GM19455 (cell line): ENCODE data around the gene GPAM.
"Not testable (repeated sequence)": the region's sequence is repeated elsewhere in the genome, so short reads cannot be mapped to it uniquely, and the experiment has no call there.

Experiments used
- ATAC-seq: cut with Tn5 transposase; IDR thresholded peaks from one replicate; pipeline ENCODE4 v1.9.1; 2021; ENCODE audit not compliant: unreplicated experiment

Gene GPAM

GRCh38 chr10:112137154-112137987 is 46.2 kb downstream of the GPAM start:
- ATAC-seq = peak; percentile 61

DNA sequence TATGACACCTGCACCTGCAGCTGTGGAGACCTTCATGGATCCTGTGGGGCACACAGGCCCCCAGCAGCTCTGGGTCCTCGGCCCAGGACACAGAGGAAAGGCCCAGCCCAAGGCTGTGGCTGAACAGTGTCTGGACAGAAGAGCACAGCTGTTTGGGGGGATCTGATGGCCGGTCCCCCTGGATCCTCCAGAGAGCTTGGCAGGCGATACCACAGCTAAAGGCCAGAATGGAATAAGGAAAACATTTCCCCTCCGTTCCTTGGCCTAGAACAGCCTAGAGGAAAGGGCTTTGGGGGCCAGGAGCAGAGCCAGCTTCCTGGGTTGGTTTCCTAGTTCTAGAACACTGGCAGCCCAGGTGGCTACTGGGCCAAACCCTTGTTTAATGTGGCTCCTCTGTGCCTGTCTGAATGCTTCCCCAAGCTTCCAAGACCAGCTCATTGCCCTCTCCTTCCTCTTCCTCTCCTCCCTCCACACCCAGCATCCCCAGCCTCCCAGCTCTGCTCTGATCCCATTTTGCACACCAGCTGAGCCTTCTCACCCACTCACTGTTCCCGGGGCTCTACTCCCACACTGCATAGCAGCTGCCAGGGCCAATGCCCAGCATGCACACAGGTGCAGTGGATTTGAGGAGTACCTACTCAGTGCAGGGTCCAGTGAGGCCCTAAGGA is 46.9 kb downstream of the GPAM start:
- ATAC-seq = no peak

DNA sequence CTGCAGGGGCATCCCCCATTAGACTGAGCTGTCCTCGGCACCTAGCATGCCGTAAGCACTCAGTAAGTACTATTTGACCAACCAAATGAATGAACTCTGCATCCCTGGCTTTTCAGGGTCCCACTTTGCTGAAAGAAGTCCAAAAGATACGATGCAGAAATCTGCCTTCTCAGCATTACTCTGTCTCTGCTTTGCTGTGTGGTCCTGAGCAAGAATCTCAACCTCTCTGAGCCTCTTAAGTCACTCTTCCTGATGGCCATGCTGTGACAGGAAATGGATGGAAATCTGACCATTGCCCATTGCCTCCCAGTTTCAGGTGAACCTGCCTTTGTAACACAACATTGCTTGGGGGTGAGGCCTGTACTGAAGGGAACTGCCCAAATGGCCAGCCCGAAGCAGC is 48.0 kb downstream of the GPAM start:
- ATAC-seq = no peak

- no peak for ATAC-seq
Measured at GRCh38 chr10:112132435-112132834, 51.1 kb downstream of the GPAM start.

DNA sequence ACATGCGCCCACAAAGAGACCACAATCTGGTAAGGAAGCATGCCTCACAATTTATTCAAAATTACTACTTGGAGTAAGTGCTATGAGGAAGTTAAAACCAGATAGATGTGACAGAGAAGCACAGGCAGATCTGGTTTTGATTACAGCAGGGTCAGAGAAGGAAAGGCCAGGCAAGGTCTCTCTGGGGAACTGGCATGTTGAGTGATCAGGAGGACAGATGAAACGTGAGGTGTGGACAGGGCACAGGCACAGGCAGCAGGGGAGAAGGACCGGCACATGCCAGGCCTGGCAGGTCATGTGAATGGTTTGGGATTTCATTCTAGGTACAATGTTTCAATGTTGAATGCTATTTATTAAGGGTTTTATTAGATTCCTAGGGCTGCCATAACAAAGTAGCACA is 51.6 kb downstream of the GPAM start:
- no peak for ATAC-seq

GRCh38 chr10:112131346-112131745 is 52.2 kb downstream of the GPAM start:
- ATAC-seq = no peak

GRCh38 chr10:112126901-112127300 is 56.7 kb downstream of the GPAM start:
- no peak for ATAC-seq

DNA sequence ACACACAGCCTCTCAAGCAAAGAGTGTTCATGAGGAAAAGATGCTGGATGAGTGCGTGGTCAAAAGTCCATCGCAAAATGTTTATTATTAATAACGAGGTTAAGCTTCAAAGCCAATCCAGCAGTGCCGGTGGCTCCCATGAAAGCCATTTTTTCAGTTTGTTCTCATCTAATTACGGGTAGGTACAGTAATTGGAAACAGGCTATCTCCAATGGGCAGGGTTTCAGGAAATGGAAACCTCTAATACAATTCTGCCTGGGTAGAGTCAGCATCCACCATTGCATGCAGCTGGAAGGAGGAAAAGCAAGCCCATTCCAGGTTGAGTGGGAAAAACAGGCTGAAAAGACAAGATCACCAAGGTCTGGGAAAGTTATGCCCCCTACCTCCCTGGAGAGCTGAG is 57.4 kb downstream of the GPAM start:
- ATAC-seq = no peak

GRCh38 chr10:112124866-112125265 is 58.7 kb downstream of the GPAM start:
- no peak for ATAC-seq

GRCh38 chr10:112122827-112123226 is 60.7 kb downstream of the GPAM start:
- no peak for ATAC-seq

- no peak for ATAC-seq
Measured at GRCh38 chr10:112120491-112120890, 63.1 kb downstream of the GPAM start.

DNA sequence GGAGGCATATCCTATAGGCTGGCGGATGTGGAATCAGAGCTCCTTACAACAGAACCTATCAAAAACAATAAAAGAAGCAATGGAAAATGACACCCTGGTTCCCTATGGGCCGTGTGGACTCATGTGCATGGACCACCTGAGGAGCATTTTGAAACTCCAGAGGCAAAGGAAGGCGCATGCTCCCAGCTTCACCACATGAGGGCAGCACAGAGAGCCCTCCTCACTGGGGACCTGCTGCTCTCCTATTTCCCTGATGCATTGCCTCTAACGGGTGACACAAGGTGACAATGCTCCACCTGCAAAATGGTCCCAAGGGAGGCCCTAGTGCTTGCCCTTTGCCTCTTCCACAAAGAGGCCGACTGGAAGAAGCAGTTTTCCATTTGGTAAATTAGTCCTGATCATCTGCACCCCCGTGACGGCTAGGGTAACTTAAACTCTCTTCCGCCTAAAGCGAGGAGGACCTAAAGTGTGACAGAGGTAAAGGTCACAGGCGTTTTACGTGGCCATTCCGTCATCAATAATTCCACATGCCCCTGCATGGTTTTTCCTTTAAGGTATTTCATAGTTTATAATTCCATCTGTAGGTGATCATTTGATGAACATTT is 67.7 kb downstream of the GPAM start:
- peak; percentile 88 for ATAC-seq

DNA sequence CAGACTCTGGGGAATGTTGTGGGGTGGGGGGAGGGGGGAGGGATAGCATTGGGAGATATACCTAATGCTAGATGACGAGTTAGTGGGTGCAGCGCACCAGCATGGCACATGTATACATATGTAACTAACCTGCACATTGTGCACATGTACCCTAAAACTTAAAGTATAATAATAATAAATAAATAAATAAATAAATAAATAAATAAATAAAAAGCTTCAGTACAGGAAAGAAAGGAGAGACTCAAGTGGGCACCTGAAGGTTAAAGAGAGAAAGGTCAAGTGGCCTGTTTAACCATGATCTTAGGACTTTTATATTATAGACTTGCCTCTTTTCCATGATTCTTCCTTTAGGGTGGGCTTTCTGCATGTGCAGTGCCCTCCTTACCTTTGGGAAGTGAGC is 73.8 kb downstream of the GPAM start:
- ATAC-seq = not testable (repeated sequence)
